H9 (cell line): Measurements from ENCODE around the gene CACTIN. TPM values are rescaled to one million over a fixed set of nuclear protein-coding genes. Genes with fewer than 3 reads are reported as not detected.

Experiments
- DNase-seq: peaks from one replicate; pipeline ENCODE4 v3.0.0-alpha.2; 2017
- H2AFZ ChIP-seq: one replicate; pipeline ENCODE4 v1.6.1; 2013; ENCODE audit warnings: mild to moderate bottlenecking, low read length, control low read depth, moderate library complexity
- H2AK5ac ChIP-seq: 2 replicates; pipeline ENCODE4 v1.6.1; 2013; ENCODE audit warnings: low read length, control low read depth, mixed read lengths; ENCODE audit not compliant: insufficient read length
- H2BK120ac ChIP-seq: one replicate; pipeline ENCODE4 v1.6.1; 2013; ENCODE audit warnings: low read depth, mild to moderate bottlenecking, low read length, control low read depth, inconsistent platforms; ENCODE audit not compliant: poor library complexity, severe bottlenecking
- H2BK12ac ChIP-seq: 2 replicates; pipeline ENCODE4 v1.6.1; 2013; ENCODE audit warnings: low read length, control low read depth, mixed read lengths, low read depth; ENCODE audit not compliant: insufficient read length
- H2BK15ac ChIP-seq: 2 replicates; pipeline ENCODE4 v1.6.1; 2013; ENCODE audit warnings: low read depth, low read length, control low read depth
- H2BK20ac ChIP-seq: one replicate; pipeline ENCODE4 v1.6.1; 2013; ENCODE audit warnings: low read depth, mild to moderate bottlenecking, low read length, control low read depth, inconsistent platforms; ENCODE audit not compliant: poor library complexity, severe bottlenecking
- H2BK5ac ChIP-seq: 2 replicates; pipeline ENCODE4 v1.6.1; 2013; ENCODE audit warnings: low read length, control low read depth, mixed read lengths; ENCODE audit not compliant: insufficient read length
- H3K14ac ChIP-seq: 2 replicates; pipeline ENCODE4 v1.6.1; 2013; ENCODE audit warnings: low read length, control low read depth; ENCODE audit not compliant: insufficient read depth
- H3K18ac ChIP-seq: 2 replicates; pipeline ENCODE4 v1.6.1; 2013; ENCODE audit warnings: low read depth, mild to moderate bottlenecking, mixed read lengths, low read length, control low read depth; ENCODE audit not compliant: insufficient read length
- H3K23ac ChIP-seq: 2 replicates; pipeline ENCODE4 v1.6.1; 2013; ENCODE audit warnings: low read length, control low read depth, mixed read lengths, low read depth; ENCODE audit not compliant: insufficient read length
- H3K23me2 ChIP-seq: 2 replicates; pipeline ENCODE4 v1.6.1; 2013; ENCODE audit warnings: low read depth, mild to moderate bottlenecking, mixed read lengths, low read length, control low read depth; ENCODE audit not compliant: insufficient read length, poor library complexity, severe bottlenecking
- H3K27ac ChIP-seq: 2 replicates; pipeline ENCODE4 v1.5.1; 2013; ENCODE audit warnings: low read length, control low read depth, mixed read lengths, low read depth; ENCODE audit not compliant: insufficient read length
- H3K27me3 ChIP-seq: 2 replicates; pipeline ENCODE4 v1.6.1; 2013; ENCODE audit warnings: low read length, control low read depth, inconsistent platforms; ENCODE audit not compliant: insufficient read depth
- H3K4ac ChIP-seq: 2 replicates; pipeline ENCODE4 v1.6.1; 2013; ENCODE audit warnings: low read depth, mild to moderate bottlenecking, control low read depth, inconsistent platforms, low read length, moderate library complexity
- H3K4me1 ChIP-seq: 2 replicates; pipeline ENCODE4 v1.6.1; 2013; ENCODE audit warnings: low read length, control low read depth, inconsistent platforms; ENCODE audit not compliant: insufficient read depth
- H3K4me2 ChIP-seq: 2 replicates; pipeline ENCODE4 v1.6.1; 2013; ENCODE audit warnings: low read length, control low read depth, mixed read lengths; ENCODE audit not compliant: insufficient read length, insufficient read depth
- H3K56ac ChIP-seq: 2 replicates; pipeline ENCODE4 v1.6.1; 2013; ENCODE audit warnings: low read depth, mild to moderate bottlenecking, mixed read lengths, low read length, control low read depth; ENCODE audit not compliant: insufficient read length
- H3K79me1 ChIP-seq: 2 replicates; pipeline ENCODE4 v1.6.1; 2013; ENCODE audit warnings: low read depth, mild to moderate bottlenecking, moderate library complexity, low read length, control low read depth, inconsistent platforms; ENCODE audit not compliant: insufficient read depth, poor library complexity, severe bottlenecking
- H3K79me2 ChIP-seq: 2 replicates; pipeline ENCODE4 v1.6.1; 2013; ENCODE audit warnings: low read length, control low read depth, inconsistent platforms; ENCODE audit not compliant: insufficient read depth
- H3K9ac ChIP-seq: 2 replicates; pipeline ENCODE4 v1.6.1; 2013; ENCODE audit warnings: low read length, control low read depth, mixed read lengths; ENCODE audit not compliant: insufficient read length; ENCODE audit errors: extremely low read depth
- H3K9me3 ChIP-seq: one replicate; pipeline ENCODE4 v1.6.1; 2013; ENCODE audit warnings: low read depth, low read length, inconsistent platforms; ENCODE audit not compliant: control insufficient read depth
- H3T11ph ChIP-seq: one replicate; pipeline ENCODE4 v1.6.1; 2013; ENCODE audit warnings: mild to moderate bottlenecking, low read length, control low read depth, inconsistent platforms
- H4K20me1 ChIP-seq: one replicate; pipeline ENCODE4 v1.6.1; 2013; ENCODE audit not compliant: control insufficient read depth, insufficient read length, insufficient read depth
- H4K5ac ChIP-seq: 2 replicates; pipeline ENCODE4 v1.6.1; 2013; ENCODE audit warnings: low read depth, mild to moderate bottlenecking, mixed read lengths, low read length, control low read depth; ENCODE audit not compliant: insufficient read length
- H4K8ac ChIP-seq: replicated peaks from 2 replicates; pipeline ENCODE4 v1.6.1; 2013; ENCODE audit warnings: low read length, control low read depth, mixed read lengths, low read depth; ENCODE audit not compliant: insufficient read length
- H4K91ac ChIP-seq: 2 replicates; pipeline ENCODE4 v1.6.1; 2013; ENCODE audit warnings: low read depth, mild to moderate bottlenecking, moderate library complexity, mixed read lengths, low read length, control low read depth; ENCODE audit not compliant: insufficient read length
- H3K27ac Mint-ChIP-seq, 3 experiments: 2 replicates in 2 of 3; 3 replicates in 1 of 3; pipeline ENCODE4 v1.8.0; 2020 to 2021; ENCODE audit warnings: mixed read lengths in 3 of 3, mild to moderate bottlenecking in 1 of 3, moderate library complexity in 1 of 3
- H3K27me3 Mint-ChIP-seq: 2 replicates; pipeline ENCODE4 v1.8.0; 2021; ENCODE audit warnings: low read depth, mild to moderate bottlenecking, moderate library complexity, mixed read lengths
- H3K36me3 Mint-ChIP-seq, 3 experiments: 2 replicates in 2 of 3; 3 replicates in 1 of 3; pipeline ENCODE4 v1.8.0; 2020 to 2021; ENCODE audit warnings: low read depth in 3 of 3, mixed read lengths in 3 of 3; ENCODE audit not compliant: insufficient read depth in 1 of 3
- H3K4me1 Mint-ChIP-seq, 2 experiments: 2 replicates each; pipeline ENCODE4 v1.8.0; 2020; ENCODE audit warnings: mixed read lengths in 2 of 2
- H3K4me3 Mint-ChIP-seq, 2 experiments: 2 replicates in 1 of 2; 3 replicates in 1 of 2; pipeline ENCODE4 v1.8.0; 2020 to 2021; ENCODE audit warnings: mild to moderate bottlenecking in 2 of 2, mixed read lengths in 2 of 2, moderate library complexity in 1 of 2
- H3K9me3 Mint-ChIP-seq, 2 experiments: 2 replicates in 1 of 2; 3 replicates in 1 of 2; pipeline ENCODE4 v1.8.0; 2020; ENCODE audit warnings: mild to moderate bottlenecking in 2 of 2, mixed read lengths in 2 of 2, moderate library complexity in 1 of 2
- CTCF ChIP-seq: fragments of 200-600 bp; sonication (generic); conservative IDR thresholded peaks from 3 replicates; pipeline ENCODE4 v1.8.0; 2021; ENCODE audit warnings: antibody characterized with exemption, mild to moderate bottlenecking
- WGBS: extraction: QIAGEN DNeasy Blood & Tissue Kit; methylation state at CpG from one replicate; pipeline ENCODE4 v1.1.7; 2013; ENCODE audit warnings: missing lambda C conversion rate, low lambda C conversion rate, mixed read lengths; ENCODE audit not compliant: insufficient read length; ENCODE audit errors: extremely low coverage; 5-methylcytosine and 5-hydroxymethylcytosine counted together
- total RNA-seq: library from RNA; stranded (reverse); gene quantifications from 2 replicates; pipeline ENCODE4 v1.2.1, GENCODE V29; 2021

CACTIN gene
- total RNA-seq, 1 experiment from 2014 or later, result 37.3 TPM

GRCh38 chr19:3620145-3620816 is 6.3 kb downstream of the CACTIN start:
- no peak overlapping the region for H3K27ac ChIP-seq
- no peaks in the 10 kb centered on the region for H3K23me2 ChIP-seq
- Mint-ChIP-seq H3K4me3 (no peak overlapping the region), H3K4me1 (peaks cover 0 to 6% of the 10 kb centered on the region in 2 experiments; a peak in 2 of 4 replicates), H3K9me3 (no peaks in the 10 kb centered on the region), H3K27ac (no peak overlapping the region; a peak in 1 of 7 replicates), H3K27me3 (no peaks in the 10 kb centered on the region), H3K36me3 (peaks cover 2 to 22% (median 21%) of the 10 kb centered on the region in 3 experiments; a peak in 6 of 7 replicates)
- no peak overlapping the region for H3K14ac ChIP-seq
- no peak for TF ChIP-seq CTCF
- no peak overlapping the region for H4K91ac ChIP-seq
- H3K27me3 ChIP-seq, result no peaks in the 10 kb centered on the region
- H3K9ac ChIP-seq, result no peak overlapping the region
- no peak overlapping the region for H4K8ac ChIP-seq
- no peak overlapping the region for H3K4ac ChIP-seq
- H3K4me2 ChIP-seq, result no peak overlapping the region
- no peak overlapping the region for H2BK12ac ChIP-seq
- no CpG with 5 or more reads among the region's 19 CpGs for WGBS
- no peak overlapping the region for H3K56ac ChIP-seq
- no peak overlapping the region for H4K5ac ChIP-seq
- no peaks in the 10 kb centered on the region; the same call in 1 of the 2 replicates for H3K79me2 ChIP-seq
- no peak overlapping the region for H3K18ac ChIP-seq
- H3K23ac ChIP-seq, result no peak overlapping the region
- no peak overlapping the region for H2AFZ ChIP-seq
- no peaks in the 10 kb centered on the region for H3K9me3 ChIP-seq
- no peak overlapping the region for H2BK15ac ChIP-seq
- H3K4me1 ChIP-seq, result no peaks in the 10 kb centered on the region
- H2BK20ac ChIP-seq, result no peak overlapping the region
- no peak overlapping the region for H3T11ph ChIP-seq
- no peak overlapping the region for H2BK5ac ChIP-seq
- H2AK5ac ChIP-seq, result no peak overlapping the region
- H4K20me1 ChIP-seq, result peaks cover 3% of the 10 kb centered on the region
- no peak overlapping the region for H2BK120ac ChIP-seq
- DNase-seq, result no peak
- no peaks in the 10 kb centered on the region for H3K79me1 ChIP-seq
